HEK293 (cell line): ENCODE data around the gene CCBE1.
"Not testable (repeated sequence)": the region's sequence is repeated elsewhere in the genome, so short reads cannot be mapped to it uniquely, and the experiment has no call there.

ENCODE experiments used
- CTCF ChIA-PET: fragments of 350-600 bp; formaldehyde crosslinking; extraction: SDS; loops from one replicate; lab custom pipeline; 2021; ENCODE audit warnings: antibody characterized with exemption; lab: Yijun Ruan, JAX
- POLR2A ChIA-PET: fragments of 300-600 bp; formaldehyde crosslinking; extraction: SDS; loops from one replicate; lab custom pipeline; 2020; ENCODE audit warnings: antibody characterized with exemption, inconsistent platforms; lab: Yijun Ruan, JAX
- H3K27ac ChIP-seq: fragments of 200-500 bp; sonication (Bioruptor generic); 2 replicates; pipeline ENCODE4 v1.5.1; 2014; ENCODE audit warnings: low read depth, low read length, control low read depth, inconsistent platforms; ENCODE audit errors: extremely low read depth
- H3K36me3 ChIP-seq, 2 experiments: fragments of 200-500 bp in 1 of 2; sonication (Bioruptor generic) in 1 of 2; 1 replicate in 1 of 2; 2 replicates in 1 of 2; pipeline ENCODE4 v1.5.1; 2014 to 2017; ENCODE audit warnings: inconsistent platforms in 2 of 2, low read length in 2 of 2; ENCODE audit not compliant: control insufficient read depth in 2 of 2, insufficient read depth in 1 of 2
- H3K4me1 ChIP-seq: fragments of 200-500 bp; sonication (Bioruptor generic); 2 replicates; pipeline ENCODE4 v1.5.1; 2014; ENCODE audit warnings: mild to moderate bottlenecking, low read length, inconsistent platforms; ENCODE audit not compliant: control insufficient read depth, insufficient read depth
- H3K4me3 ChIP-seq: 2 replicates; pipeline ENCODE4 v1.5.1; 2011; ENCODE audit warnings: low read depth, mild to moderate bottlenecking, control low read depth, low read length, moderate library complexity
- H3K9me3 ChIP-seq: fragments of 200-500 bp; sonication (Bioruptor generic); 2 replicates; pipeline ENCODE4 v1.5.1; 2014; ENCODE audit warnings: low read depth, low read length, inconsistent platforms; ENCODE audit not compliant: control insufficient read depth, insufficient read depth
- BCL11A ChIP-seq: fragments of 450-650 bp; formaldehyde crosslinking; IDR thresholded peaks from 2 replicates; pipeline ENCODE4 v1.5.1; 2016; ENCODE audit warnings: low read depth, missing biosample characterization, missing genetic modification characterization
- PATZ1 ChIP-seq: fragments of 450-650 bp; formaldehyde crosslinking; IDR thresholded peaks from 2 replicates; pipeline ENCODE4 v1.5.1; 2016; ENCODE audit warnings: missing biosample characterization, missing genetic modification characterization
- SALL2 ChIP-seq: fragments of 450-650 bp; formaldehyde crosslinking; IDR thresholded peaks from 2 replicates; pipeline ENCODE4 v1.5.0; 2017; ENCODE audit warnings: missing biosample characterization, mild to moderate bottlenecking, missing genetic modification characterization, borderline replicate concordance
- ZBTB7A ChIP-seq: fragments of 450-650 bp; formaldehyde crosslinking; IDR thresholded peaks from 2 replicates; pipeline ENCODE4 v1.5.1; 2016; ENCODE audit warnings: low read depth, missing biosample characterization, missing genetic modification characterization
- ZFP41 ChIP-seq: fragments of 450-650 bp; formaldehyde crosslinking; IDR thresholded peaks from 2 replicates; pipeline ENCODE4 v1.5.1; 2016; ENCODE audit warnings: missing biosample characterization, missing genetic modification characterization, borderline replicate concordance
- ZNF148 ChIP-seq: fragments of 450-650 bp; formaldehyde crosslinking; IDR thresholded peaks from 2 replicates; pipeline ENCODE4 v1.5.0; 2017; ENCODE audit warnings: missing biosample characterization, missing genetic modification characterization, borderline replicate concordance
- ZNF202 ChIP-seq: fragments of 450-650 bp; formaldehyde crosslinking; IDR thresholded peaks from 2 replicates; pipeline ENCODE4 v1.5.1; 2016; ENCODE audit warnings: missing biosample characterization, missing genetic modification characterization, borderline replicate concordance
- ZNF223 ChIP-seq: fragments of 450-650 bp; formaldehyde crosslinking; IDR thresholded peaks from 2 replicates; pipeline ENCODE4 v1.5.1; 2016; ENCODE audit warnings: missing biosample characterization, missing genetic modification characterization
- ZNF394 ChIP-seq: fragments of 450-650 bp; formaldehyde crosslinking; IDR thresholded peaks from 2 replicates; pipeline ENCODE4 v1.5.1; 2016; ENCODE audit warnings: missing biosample characterization, missing genetic modification characterization, mild to moderate bottlenecking, moderate library complexity, borderline replicate concordance
- ZNF449 ChIP-seq: fragments of 450-650 bp; formaldehyde crosslinking; IDR thresholded peaks from 2 replicates; pipeline ENCODE4 v1.5.1; 2017; ENCODE audit warnings: missing biosample characterization, mild to moderate bottlenecking, missing genetic modification characterization, moderate library complexity
- ZNF513 ChIP-seq: fragments of 450-650 bp; IDR thresholded peaks from 2 replicates; pipeline ENCODE4 v1.5.1; 2018; ENCODE audit warnings: missing biosample characterization, missing genetic modification characterization
- ZNF549 ChIP-seq: fragments of 450-650 bp; IDR thresholded peaks from 2 replicates; pipeline ENCODE4 v1.5.1; 2018; ENCODE audit warnings: missing biosample characterization, missing genetic modification characterization, mild to moderate bottlenecking, inconsistent platforms, moderate library complexity
- ZNF837 ChIP-seq: fragments of 450-650 bp; formaldehyde crosslinking; IDR thresholded peaks from 2 replicates; pipeline ENCODE4 v1.5.1; 2016; ENCODE audit warnings: missing biosample characterization, missing genetic modification characterization
- ZSCAN30 ChIP-seq: fragments of 450-650 bp; IDR thresholded peaks from 2 replicates; pipeline ENCODE4 v1.5.1; 2018; ENCODE audit warnings: missing biosample characterization, mild to moderate bottlenecking, missing genetic modification characterization, moderate library complexity
- ZSCAN4 ChIP-seq: fragments of 450-650 bp; formaldehyde crosslinking; IDR thresholded peaks from 2 replicates; pipeline ENCODE4 v1.5.1; 2017; ENCODE audit warnings: missing biosample characterization, missing genetic modification characterization
- ZSCAN5A ChIP-seq: fragments of 450-650 bp; formaldehyde crosslinking; IDR thresholded peaks from 2 replicates; pipeline ENCODE4 v1.5.1; 2016; ENCODE audit warnings: missing biosample characterization, missing genetic modification characterization

Gene CCBE1

GRCh38 chr18:59715966-59716369 lies 18.7 kb upstream of the CCBE1 start:
- H3K27ac ChIP-seq: no peak overlapping the region
- ChIA-PET POLR2A (no interaction called here), CTCF (interaction anchor here (0.6 to 1.5 kb wide), 4 partner anchors 10 to 215 kb away, joined by 3 to 9 read pairs (median 4); partner anchors contain the start of gene CCBE1)
- TF ChIP-seq ZNF223 (tag by site-specific recombination) (no peak), ZFP41 (tag by site-specific recombination) (no peak), ZSCAN30 (tag by site-specific recombination) (no peak)
- no peak overlapping the region for H3K4me3 ChIP-seq
- H3K36me3 ChIP-seq: no peaks in the 10 kb centered on the region
- no peaks in the 10 kb centered on the region for H3K9me3 ChIP-seq
- no peaks in the 10 kb centered on the region for H3K4me1 ChIP-seq

- POLR2A ChIA-PET: no interaction called here
- H3K9me3 ChIP-seq: no peaks in the 10 kb centered on the region
- H3K4me3 ChIP-seq: no peak overlapping the region
- CTCF ChIA-PET: interaction anchor here (0.6 to 1.5 kb wide), 5 partner anchors 10 to 216 kb away, joined by 3 to 9 read pairs (median 4); partner anchors contain the start of gene CCBE1
- TF ChIP-seq ZNF449 (no peak), ZBTB7A (tag by site-specific recombination) (no peak), SALL2 (no peak), BCL11A (tag by site-specific recombination) (no peak), ZNF837 (tag by site-specific recombination) (no peak)
- H3K4me1 ChIP-seq: no peaks in the 10 kb centered on the region
- H3K27ac ChIP-seq: no peak overlapping the region
- H3K36me3 ChIP-seq: no peaks in the 10 kb centered on the region
These were observed 18.2 kb upstream of the CCBE1 start for GRCh38 chr18:59715445-59715844.

GRCh38 chr18:59714096-59714495 lies 16.9 kb upstream of the CCBE1 start:
- H3K27ac ChIP-seq, H3K4me1 ChIP-seq, H3K4me3 ChIP-seq, POLR2A ChIA-PET, H3K9me3 ChIP-seq, H3K36me3 ChIP-seq: not testable (repeated sequence)
- CTCF ChIA-PET: interaction anchor here (0.6 to 1.3 kb wide), 2 partner anchors 17 to 195 kb away, joined by 3 to 5 read pairs; partner anchors contain the start of gene CCBE1

- no peaks in the 10 kb centered on the region for H3K36me3 ChIP-seq
- H3K9me3 ChIP-seq: no peaks in the 10 kb centered on the region
- POLR2A ChIA-PET: no interaction called here
- no peaks in the 10 kb centered on the region for H3K4me1 ChIP-seq
- no peak overlapping the region for H3K27ac ChIP-seq
- CTCF ChIA-PET: interaction anchor here (0.5 to 1.7 kb wide), 3 partner anchors 11 to 231 kb away, joined by 3 to 6 read pairs (median 5); partner anchors contain the start of gene CCBE1
- H3K4me3 ChIP-seq: no peak overlapping the region
- no peak for TF ChIP-seq ZSCAN5A
- no peak for TF ChIP-seq ZNF148 (tag by site-specific recombination)
- TF ChIP-seq ZBTB7A (tag by site-specific recombination): no peak
- TF ChIP-seq ZSCAN4: no peak
- no peak for TF ChIP-seq PATZ1 (tag by site-specific recombination)
- TF ChIP-seq ZNF513: no peak
- no peak for TF ChIP-seq ZNF202
- no peak for TF ChIP-seq ZNF394 (tag by site-specific recombination)
- no peak for TF ChIP-seq ZNF549 (tag by site-specific recombination)
- no peak for TF ChIP-seq ZFP41 (tag by site-specific recombination)
These were observed 15.1 kb upstream of the CCBE1 start for GRCh38 chr18:59712311-59712710.
